Astrocyte (in vitro differentiated cells and primary cell): Measurements from ENCODE around the gene ERAP2. TPM values are rescaled to one million over a fixed set of nuclear protein-coding genes. Genes with fewer than 3 reads are reported as not detected.

Source experiments
- DNase-seq: peaks from one replicate; pipeline ENCODE4 v3.0.0-alpha.2; 2010; ENCODE audit warnings: low read depth
- FAIRE-seq: peaks from 2 replicates; lab custom pipeline; 2011; peaks lifted over from hg19 to GRCh38; lab: Jason Lieb, UNC
- H2AFZ ChIP-seq: 2 replicates; pipeline ENCODE4 v1.6.0; 2012; ENCODE audit warnings: low read depth, low read length, inconsistent platforms
- H3K27ac ChIP-seq: 2 replicates; pipeline ENCODE4 v1.5.1; 2011; ENCODE audit warnings: low read depth, low read length, inconsistent platforms
- H3K27me3 ChIP-seq: 2 replicates; pipeline ENCODE4 v1.6.0; 2011; ENCODE audit warnings: low read length, inconsistent platforms; ENCODE audit not compliant: insufficient read depth
- H3K36me3 ChIP-seq: 2 replicates; pipeline ENCODE4 v1.5.1; 2011; ENCODE audit warnings: low read length, inconsistent platforms; ENCODE audit not compliant: insufficient read depth
- H3K4me1 ChIP-seq: 2 replicates; pipeline ENCODE4 v1.5.1; 2011; ENCODE audit warnings: low read length, inconsistent platforms; ENCODE audit not compliant: insufficient read depth
- H3K4me2 ChIP-seq: 2 replicates; pipeline ENCODE4 v1.6.0; 2012; ENCODE audit warnings: low read length, inconsistent platforms
- H3K4me3 ChIP-seq: 2 replicates; pipeline ENCODE4 v1.5.1; 2011; ENCODE audit warnings: low read depth, mild to moderate bottlenecking, low read length, inconsistent platforms; ENCODE audit not compliant: insufficient read depth
- H3K79me2 ChIP-seq: 2 replicates; pipeline ENCODE4 v1.6.0; 2012; ENCODE audit warnings: mild to moderate bottlenecking, low read length, inconsistent platforms; ENCODE audit not compliant: insufficient read depth
- H3K9ac ChIP-seq: 2 replicates; pipeline ENCODE4 v1.6.0; 2012; ENCODE audit warnings: mild to moderate bottlenecking, low read length, inconsistent platforms
- H3K9me3 ChIP-seq: 2 replicates; pipeline ENCODE4 v1.5.1; 2012; ENCODE audit warnings: low read depth, mild to moderate bottlenecking, low read length, inconsistent platforms; ENCODE audit not compliant: insufficient read depth
- H4K20me1 ChIP-seq: 2 replicates; pipeline ENCODE4 v1.6.0; 2012; ENCODE audit warnings: low read length, inconsistent platforms; ENCODE audit not compliant: insufficient read depth
- H3K27ac Mint-ChIP-seq: one replicate; pipeline ENCODE4 v1.8.0; 2021; ENCODE audit warnings: mild to moderate bottlenecking, mixed read lengths; ENCODE audit not compliant: unreplicated experiment
- H3K27me3 Mint-ChIP-seq: one replicate; pipeline ENCODE4 v1.8.0; 2021; ENCODE audit warnings: low read depth, mixed read lengths; ENCODE audit not compliant: unreplicated experiment
- H3K36me3 Mint-ChIP-seq: one replicate; pipeline ENCODE4 v1.8.0; 2021; ENCODE audit warnings: low read depth, mixed read lengths; ENCODE audit not compliant: unreplicated experiment
- H3K4me1 Mint-ChIP-seq: one replicate; pipeline ENCODE4 v1.8.0; 2021; ENCODE audit warnings: low read depth, mixed read lengths; ENCODE audit not compliant: unreplicated experiment
- H3K4me3 Mint-ChIP-seq: one replicate; pipeline ENCODE4 v1.8.0; 2021; ENCODE audit warnings: mild to moderate bottlenecking, moderate library complexity, mixed read lengths; ENCODE audit not compliant: unreplicated experiment
- H3K9me3 Mint-ChIP-seq: one replicate; pipeline ENCODE4 v1.8.0; 2021; ENCODE audit warnings: mild to moderate bottlenecking, mixed read lengths; ENCODE audit not compliant: unreplicated experiment
- EZH2 ChIP-seq: IDR thresholded peaks from 2 replicates; pipeline ENCODE4 v1.6.1; 2012; ENCODE audit warnings: mild to moderate bottlenecking, low read length, inconsistent platforms; ENCODE audit not compliant: insufficient read depth
- total RNA-seq: library from RNA; stranded (reverse); gene quantifications from 2 replicates; pipeline ENCODE4 v1.2.1, GENCODE V29; 2021
- TF ChIP-seq, protein P1 (sequence below): IDR thresholded peaks from 2 replicates; pipeline ENCODE4 v1.5.1; 2011; ENCODE audit warnings: low read depth, mild to moderate bottlenecking, inconsistent platforms, low read length, moderate library complexity; ENCODE audit not compliant: insufficient read depth

Gene ERAP2
- total RNA-seq, 1 donor from 2014 or later: 2.5 TPM

DNA sequence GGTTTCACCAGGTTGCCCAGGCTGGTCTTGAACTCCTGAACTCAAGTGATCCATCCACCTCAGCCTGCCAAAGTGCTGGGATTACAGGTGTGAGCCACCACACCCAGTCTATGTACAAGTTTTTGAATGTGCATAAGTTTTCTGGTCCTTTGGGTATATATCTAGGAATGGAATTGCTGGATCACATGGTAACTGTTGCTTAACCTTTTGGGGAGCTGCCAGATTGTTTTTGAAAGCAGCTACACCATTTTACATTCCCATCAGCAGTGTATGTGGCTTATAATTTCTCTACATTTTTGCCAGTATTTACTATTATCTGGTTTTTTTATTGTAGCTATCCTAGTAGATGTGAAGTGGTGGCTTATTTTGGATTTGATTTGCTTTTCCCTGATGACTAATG is 50.7 kb downstream of the ERAP2 start:
- Mint-ChIP-seq H3K9me3 (no peaks in the 10 kb centered on the region), H3K4me3 (no peak overlapping the region), H3K4me1 (peaks cover 2% of the 10 kb centered on the region), H3K27ac (no peak overlapping the region), H3K36me3 (peaks cover 2% of the 10 kb centered on the region), H3K27me3 (peaks cover 4% of the 10 kb centered on the region)
- Histone ChIP-seq H2AFZ (no peak overlapping the region), H3K79me2 (no peaks in the 10 kb centered on the region), H3K27me3 (no peaks in the 10 kb centered on the region), H3K9me3 (no peaks in the 10 kb centered on the region), H3K4me1 (no peaks in the 10 kb centered on the region), H4K20me1 (no peaks in the 10 kb centered on the region), H3K4me2 (no peak overlapping the region), H3K9ac (no peak overlapping the region), H3K4me3 (no peak overlapping the region), H3K27ac (no peak overlapping the region), H3K36me3 (no peaks in the 10 kb centered on the region)
- TF ChIP-seq, protein P1, sequence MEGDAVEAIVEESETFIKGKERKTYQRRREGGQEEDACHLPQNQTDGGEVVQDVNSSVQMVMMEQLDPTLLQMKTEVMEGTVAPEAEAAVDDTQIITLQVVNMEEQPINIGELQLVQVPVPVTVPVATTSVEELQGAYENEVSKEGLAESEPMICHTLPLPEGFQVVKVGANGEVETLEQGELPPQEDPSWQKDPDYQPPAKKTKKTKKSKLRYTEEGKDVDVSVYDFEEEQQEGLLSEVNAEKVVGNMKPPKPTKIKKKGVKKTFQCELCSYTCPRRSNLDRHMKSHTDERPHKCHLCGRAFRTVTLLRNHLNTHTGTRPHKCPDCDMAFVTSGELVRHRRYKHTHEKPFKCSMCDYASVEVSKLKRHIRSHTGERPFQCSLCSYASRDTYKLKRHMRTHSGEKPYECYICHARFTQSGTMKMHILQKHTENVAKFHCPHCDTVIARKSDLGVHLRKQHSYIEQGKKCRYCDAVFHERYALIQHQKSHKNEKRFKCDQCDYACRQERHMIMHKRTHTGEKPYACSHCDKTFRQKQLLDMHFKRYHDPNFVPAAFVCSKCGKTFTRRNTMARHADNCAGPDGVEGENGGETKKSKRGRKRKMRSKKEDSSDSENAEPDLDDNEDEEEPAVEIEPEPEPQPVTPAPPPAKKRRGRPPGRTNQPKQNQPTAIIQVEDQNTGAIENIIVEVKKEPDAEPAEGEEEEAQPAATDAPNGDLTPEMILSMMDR: no peak
- FAIRE-seq: no peak
- DNase-seq: no peak

DNA sequence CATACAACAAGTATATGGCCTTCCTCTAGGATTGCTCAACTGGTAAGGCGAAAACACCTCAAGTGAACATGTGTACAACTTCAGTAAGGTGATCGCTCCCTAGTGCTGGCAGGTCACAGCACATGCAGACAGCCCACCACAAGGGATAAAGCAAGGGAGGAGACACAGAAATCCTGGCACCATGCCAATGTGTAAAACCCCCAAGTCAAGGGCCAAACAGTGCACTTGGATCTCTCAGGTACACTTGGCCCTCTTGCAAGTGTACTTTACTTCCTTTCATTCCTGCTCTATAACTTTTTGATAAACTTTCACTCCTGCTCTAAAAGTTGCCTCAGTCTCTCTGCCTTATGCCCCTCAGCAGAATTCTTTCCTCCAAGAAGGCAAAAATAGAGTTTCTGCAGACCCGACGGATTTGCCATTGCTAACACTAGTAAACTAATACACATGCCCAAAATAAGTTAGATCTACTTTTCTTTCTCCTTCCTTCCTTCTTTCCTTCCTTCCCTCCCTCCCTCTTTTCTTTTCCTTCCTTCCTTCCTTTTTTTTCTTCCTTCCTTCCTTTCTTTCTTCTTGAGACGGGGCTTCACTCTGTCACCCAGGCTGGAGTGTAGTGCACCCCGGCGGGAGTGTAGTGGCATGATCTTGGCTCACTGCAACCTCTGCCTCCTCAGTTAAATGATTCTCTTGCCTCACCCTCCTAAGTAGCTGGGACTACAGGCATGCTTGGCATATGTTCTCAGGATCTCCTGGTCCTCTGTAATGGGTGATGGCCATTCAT is 52.8 kb downstream of the ERAP2 start:
- H4K20me1 ChIP-seq: no peaks in the 10 kb centered on the region
- Mint-ChIP-seq H3K4me1 (peaks cover 10% of the 10 kb centered on the region), H3K9me3 (no peaks in the 10 kb centered on the region), H3K27ac (no peak overlapping the region), H3K36me3 (peaks cover 2% of the 10 kb centered on the region), H3K4me3 (no peak overlapping the region), H3K27me3 (peaks cover 4% of the 10 kb centered on the region)
- no peak overlapping the region for H3K9ac ChIP-seq
- no peaks in the 10 kb centered on the region for H3K9me3 ChIP-seq
- H3K4me3 ChIP-seq: no peak overlapping the region
- H2AFZ ChIP-seq: no peak overlapping the region
- H3K36me3 ChIP-seq: no peaks in the 10 kb centered on the region
- no peak for DNase-seq
- H3K27me3 ChIP-seq: no peaks in the 10 kb centered on the region
- H3K4me1 ChIP-seq: peaks cover 3% of the 10 kb centered on the region
- no peak overlapping the region for H3K4me2 ChIP-seq
- FAIRE-seq: no peak
- H3K79me2 ChIP-seq: no peaks in the 10 kb centered on the region
- TF ChIP-seq EZH2: no peak
- TF ChIP-seq, protein P1: no peak
- no peak overlapping the region for H3K27ac ChIP-seq

DNA sequence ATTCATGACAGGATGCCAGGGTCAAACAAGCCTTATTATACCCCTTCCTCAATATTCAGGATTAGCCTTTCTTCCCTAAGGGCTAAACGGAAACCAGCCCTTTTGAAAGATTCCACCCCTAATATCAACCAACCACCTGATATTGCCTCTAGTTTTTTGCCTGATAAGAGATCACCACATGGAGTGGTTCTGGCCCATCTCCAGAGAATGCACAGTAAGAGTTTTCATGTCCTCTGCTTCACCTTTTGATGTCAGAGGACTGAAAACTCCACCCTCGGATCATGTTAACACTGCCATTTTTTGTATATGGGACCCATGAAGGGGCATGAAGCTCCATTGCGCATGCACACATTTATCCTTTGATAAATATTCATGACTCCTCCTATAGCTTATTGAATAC is 53.8 kb downstream of the ERAP2 start:
- H3K9me3 ChIP-seq: no peaks in the 10 kb centered on the region
- no peaks in the 10 kb centered on the region for H4K20me1 ChIP-seq
- H3K79me2 ChIP-seq: no peaks in the 10 kb centered on the region
- H3K9me3 Mint-ChIP-seq: no peaks in the 10 kb centered on the region
- H3K27ac Mint-ChIP-seq: no peak overlapping the region
- no peak overlapping the region for H3K9ac ChIP-seq
- H3K27ac ChIP-seq: no peak overlapping the region
- H3K27me3 ChIP-seq: no peaks in the 10 kb centered on the region
- H2AFZ ChIP-seq: no peak overlapping the region
- no peak overlapping the region for H3K4me3 ChIP-seq
- H3K4me1 ChIP-seq: peaks cover 9% of the 10 kb centered on the region
- H3K36me3 ChIP-seq: no peaks in the 10 kb centered on the region
- FAIRE-seq (no peak), DNase-seq (no peak)
- TF ChIP-seq, protein P1: no peak
- no peak for TF ChIP-seq EZH2
- peaks cover 11% of the 10 kb centered on the region for H3K4me1 Mint-ChIP-seq
- no peak overlapping the region for H3K4me3 Mint-ChIP-seq
- H3K27me3 Mint-ChIP-seq: peaks cover 4% of the 10 kb centered on the region
- no peak overlapping the region for H3K4me2 ChIP-seq
- H3K36me3 Mint-ChIP-seq: peaks cover 2% of the 10 kb centered on the region
